HG02970 (cell line): ENCODE data around the gene ZFP57.
"Not testable (repeated sequence)": the region's sequence is repeated elsewhere in the genome, so short reads cannot be mapped to it uniquely, and the experiment has no call there.

Experiments used
- ATAC-seq: cut with Tn5 transposase; IDR thresholded peaks from one replicate; pipeline ENCODE4 v1.9.1; 2021; ENCODE audit warnings: mild to moderate bottlenecking, moderate library complexity, moderate number of reproducible peaks; ENCODE audit not compliant: unreplicated experiment, low FRiP score

The ZFP57 gene

GRCh38 chr6:29696147-29697125, 15.5 kb upstream of the ZFP57 start:
- no peak for ATAC-seq

GRCh38 chr6:29694637-29695036, 13.7 kb upstream of the ZFP57 start:
- no peak for ATAC-seq

GRCh38 chr6:29685718-29686326, 4.9 kb upstream of the ZFP57 start:
- no peak for ATAC-seq

GRCh38 chr6:29681811-29682210, 859 bp upstream of the ZFP57 start:
- no peak for ATAC-seq

GRCh38 chr6:29680416-29680815, 536 bp downstream of the ZFP57 start:
- ATAC-seq, result no peak

GRCh38 chr6:29679962-29680361, 990 bp downstream of the ZFP57 start:
- ATAC-seq, result no peak

GRCh38 chr6:29678114-29678513, 2.8 kb downstream of the ZFP57 start:
- ATAC-seq, result no peak

- ATAC-seq, result no peak
Measured at GRCh38 chr6:29676981-29677601, 3.9 kb downstream of the ZFP57 start.

- ATAC-seq, result no peak
Measured at GRCh38 chr6:29675561-29675960, 5.4 kb downstream of the ZFP57 start.

GRCh38 chr6:29674008-29674407, 6.9 kb downstream of the ZFP57 start:
- ATAC-seq, result no peak

GRCh38 chr6:29673161-29673560, 7.8 kb downstream of the ZFP57 start:
- no peak for ATAC-seq

GRCh38 chr6:29672116-29672515, 8.8 kb downstream of the ZFP57 start:
- ATAC-seq, result not testable (repeated sequence)

- ATAC-seq, result no peak
Measured at GRCh38 chr6:29671026-29671425, 9.9 kb downstream of the ZFP57 start.

- no peak for ATAC-seq
Measured at GRCh38 chr6:29667158-29667557, 13.8 kb downstream of the ZFP57 start.

GRCh38 chr6:29666826-29667130, 14.2 kb downstream of the ZFP57 start:
- ATAC-seq, result no peak

- no peak for ATAC-seq
Measured at GRCh38 chr6:29665942-29666825, 14.8 kb downstream of the ZFP57 start.

GRCh38 chr6:29663300-29664042, 17.5 kb downstream of the ZFP57 start:
- ATAC-seq, result no peak

- ATAC-seq, result not testable (repeated sequence)
Measured at GRCh38 chr6:29661502-29662141, 19.3 kb downstream of the ZFP57 start.

GRCh38 chr6:29661071-29661470, 19.9 kb downstream of the ZFP57 start:
- no peak for ATAC-seq
